ENCODE data around the gene TMEM156.
"Not testable (repeated sequence)": the region's sequence is repeated elsewhere in the genome, so short reads cannot be mapped to it uniquely, and the experiment has no call there.

TMEM156 gene

DNA sequence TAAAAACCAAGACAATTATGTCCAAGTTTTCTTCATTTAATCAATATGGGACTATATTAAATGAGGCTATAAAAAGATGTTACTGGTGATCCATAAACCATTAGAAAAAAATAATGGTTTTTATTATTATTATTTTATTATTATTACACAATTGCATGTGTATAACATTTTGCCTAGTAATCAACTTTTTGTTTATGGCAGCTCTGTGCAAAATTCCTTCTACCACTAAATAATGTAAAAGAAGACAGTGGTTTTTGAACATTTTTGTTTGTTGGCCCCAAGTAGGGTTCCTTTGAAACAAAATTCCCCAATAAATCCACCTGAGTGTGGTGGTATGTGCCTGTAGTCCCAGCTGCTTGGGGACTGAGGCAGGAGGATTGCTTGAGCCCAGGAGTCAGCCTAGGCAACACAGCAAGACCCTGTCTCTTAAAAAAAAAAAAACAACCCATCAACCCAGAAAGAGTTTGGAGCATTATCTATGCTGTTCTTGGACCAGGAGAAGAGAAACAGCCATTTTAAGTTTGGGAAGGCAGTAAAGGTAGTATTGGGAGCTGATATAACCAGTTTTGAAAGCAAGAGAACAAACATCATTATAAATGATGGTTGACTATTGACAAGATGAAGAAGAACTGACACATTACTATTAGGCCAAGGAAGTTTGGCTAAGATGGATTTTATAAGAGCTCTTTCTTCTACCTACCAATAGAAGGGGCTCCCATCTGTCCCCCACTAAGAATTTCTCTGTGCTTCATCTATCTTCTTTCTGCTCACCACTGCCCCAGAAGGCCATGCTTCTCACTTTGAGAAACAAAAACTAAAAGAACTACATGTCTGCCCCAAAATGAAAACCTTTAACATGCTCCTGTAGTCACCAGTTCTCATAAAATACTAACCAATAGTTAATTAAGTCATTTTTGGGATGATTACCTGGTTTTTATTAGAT, 2.2 kb downstream of the TMEM156 start:
- Histone ChIP-seq H3K4me3 (ENCODE audit: low read length) (no peak overlapping the region), H3K4me1 (ENCODE audit: control insufficient read depth, insufficient read depth, low read length) (no peaks in the 10 kb centered on the region), H3K27me3 (ENCODE audit: control insufficient read depth, insufficient read depth, low read length) (no peaks in the 10 kb centered on the region), H3K9me3 (ENCODE audit: control insufficient read depth, insufficient read depth, low read length) (no peaks in the 10 kb centered on the region), H3K36me3 (ENCODE audit: control insufficient read depth, insufficient read depth, low read length) (no peaks in the 10 kb centered on the region), H3K27ac (ENCODE audit: low read length) (no peak overlapping the region)
- no peak for DNase-seq (ENCODE audit: low read depth, low spot score)

DNA sequence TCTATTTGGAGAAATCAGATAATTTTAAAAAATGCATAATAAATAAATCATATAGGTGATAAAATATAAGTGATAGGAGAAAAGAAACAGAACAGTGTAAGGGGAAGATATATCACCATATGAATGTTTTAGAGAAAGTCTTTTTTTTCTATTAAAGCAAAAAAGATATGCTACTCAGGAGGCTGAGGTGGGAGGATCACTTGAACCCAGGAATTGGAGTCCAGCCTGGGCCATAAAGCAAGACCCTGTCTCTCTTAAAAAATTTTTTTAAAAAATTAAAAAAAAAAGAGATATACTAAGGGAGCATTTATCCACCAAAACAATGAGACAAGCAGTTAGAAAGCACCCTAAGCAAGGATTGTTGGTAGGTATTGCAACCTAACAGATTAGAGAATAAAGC, 6.1 kb downstream of the TMEM156 start:
- no peaks in the 10 kb centered on the region for H3K36me3 ChIP-seq (ENCODE audit: control insufficient read depth, insufficient read depth, low read length)
- no peaks in the 10 kb centered on the region for H3K9me3 ChIP-seq (ENCODE audit: control insufficient read depth, insufficient read depth, low read length)
- H3K27ac ChIP-seq (ENCODE audit: low read length) = no peak overlapping the region
- no peaks in the 10 kb centered on the region for H3K27me3 ChIP-seq (ENCODE audit: control insufficient read depth, insufficient read depth, low read length)
- no peak for DNase-seq (ENCODE audit: low read depth, low spot score)
- H3K4me1 ChIP-seq (ENCODE audit: control insufficient read depth, insufficient read depth, low read length) = no peaks in the 10 kb centered on the region
- no peak overlapping the region for H3K4me3 ChIP-seq (ENCODE audit: low read length)

DNA sequence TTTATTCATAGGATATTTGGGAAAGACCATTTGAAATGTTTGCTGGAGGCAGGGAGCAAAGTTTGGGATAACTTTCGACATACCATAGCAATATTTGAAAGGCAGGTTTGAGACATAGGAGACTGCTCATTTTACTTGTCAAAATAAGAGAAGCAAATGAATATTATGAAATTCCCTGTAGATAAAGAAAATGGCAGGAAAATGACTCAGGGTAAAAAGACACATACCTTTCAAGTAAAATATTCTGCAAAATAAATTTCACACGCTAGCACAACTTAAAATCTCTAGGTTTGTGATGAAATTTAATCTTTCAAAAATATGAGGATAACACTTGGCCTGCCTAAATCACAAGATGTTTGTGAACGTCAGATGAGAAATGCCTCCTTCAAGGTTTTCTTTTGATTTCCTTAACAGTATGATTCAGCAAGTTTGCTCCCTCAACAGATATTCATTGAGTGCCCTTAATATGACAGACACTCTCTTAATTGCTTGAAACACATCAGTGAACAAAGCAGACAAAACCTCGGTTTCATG, 6.6 kb downstream of the TMEM156 start:
- H3K9me3 ChIP-seq (ENCODE audit: control insufficient read depth, insufficient read depth, low read length) = no peaks in the 10 kb centered on the region
- no peak for DNase-seq (ENCODE audit: low read depth, low spot score)
- no peaks in the 10 kb centered on the region for H3K36me3 ChIP-seq (ENCODE audit: control insufficient read depth, insufficient read depth, low read length)
- H3K4me3 ChIP-seq (ENCODE audit: low read length) = no peak overlapping the region
- WGBS (ENCODE audit: insufficient coverage, insufficient read length) = no CpG with 5 or more reads among the region's 4 CpGs
- H3K4me1 ChIP-seq (ENCODE audit: control insufficient read depth, insufficient read depth, low read length) = no peaks in the 10 kb centered on the region
- no peaks in the 10 kb centered on the region for H3K27me3 ChIP-seq (ENCODE audit: control insufficient read depth, insufficient read depth, low read length)
- no peak overlapping the region for H3K27ac ChIP-seq (ENCODE audit: low read length)

DNA sequence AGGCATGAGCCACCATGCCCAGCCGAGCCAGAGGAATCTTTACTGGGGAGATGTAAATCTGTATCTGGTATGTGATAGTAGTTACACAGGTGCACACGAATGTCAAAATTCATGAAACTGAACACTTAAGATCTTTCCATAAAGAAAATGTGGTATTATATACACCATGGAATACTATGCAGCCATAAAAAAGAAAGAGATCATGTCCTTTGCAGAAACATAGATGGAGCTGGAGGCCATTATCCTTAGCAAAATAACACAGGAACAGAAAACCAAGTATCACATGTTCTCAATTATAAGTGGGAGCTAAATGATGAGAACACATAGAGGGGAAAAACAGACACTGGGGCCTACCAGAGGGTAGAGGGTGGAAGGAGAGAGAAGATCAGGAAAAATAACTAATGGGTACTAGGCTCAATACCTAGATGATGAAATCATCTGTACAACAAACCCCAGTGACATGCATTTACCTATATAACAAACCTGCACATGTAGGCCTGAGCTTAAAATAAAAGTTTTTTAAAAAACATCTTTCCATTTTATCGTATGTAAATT, 7.8 kb downstream of the TMEM156 start:
- 100% methylated on average over 1 of the region's 3 CpGs for WGBS (ENCODE audit: insufficient coverage, insufficient read length)
- DNase-seq (ENCODE audit: low read depth, low spot score) = no peak
- no peak overlapping the region for H3K4me3 ChIP-seq (ENCODE audit: low read length)
- H3K36me3 ChIP-seq (ENCODE audit: control insufficient read depth, insufficient read depth, low read length) = no peaks in the 10 kb centered on the region
- no peaks in the 10 kb centered on the region for H3K27me3 ChIP-seq (ENCODE audit: control insufficient read depth, insufficient read depth, low read length)
- H3K27ac ChIP-seq (ENCODE audit: low read length) = no peak overlapping the region
- H3K4me1 ChIP-seq (ENCODE audit: control insufficient read depth, insufficient read depth, low read length) = no peaks in the 10 kb centered on the region
- H3K9me3 ChIP-seq (ENCODE audit: control insufficient read depth, insufficient read depth, low read length) = no peaks in the 10 kb centered on the region

DNA sequence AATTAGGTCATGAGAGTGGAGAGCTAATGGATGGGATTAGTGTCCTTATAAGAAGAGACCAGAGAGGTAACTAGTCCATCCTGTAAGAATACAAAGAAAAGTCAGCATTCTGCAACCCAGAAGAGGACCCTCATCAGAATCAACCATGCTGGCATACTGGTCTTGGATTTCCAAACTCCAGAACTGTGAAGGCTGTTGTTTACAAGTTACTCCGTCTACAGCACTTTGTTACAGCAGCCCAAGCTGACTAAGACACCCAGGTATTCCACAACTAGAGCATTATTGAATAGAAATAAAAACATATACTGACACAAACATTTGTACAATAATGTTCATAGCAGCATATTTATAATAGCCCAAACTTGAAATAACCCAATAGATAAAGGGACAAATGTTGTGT, 9.2 kb downstream of the TMEM156 start:
- no peak for DNase-seq (ENCODE audit: low read depth, low spot score)
- Histone ChIP-seq H3K9me3 (ENCODE audit: control insufficient read depth, insufficient read depth, low read length) (no peaks in the 10 kb centered on the region), H3K27ac (ENCODE audit: low read length) (no peak overlapping the region)

DNA sequence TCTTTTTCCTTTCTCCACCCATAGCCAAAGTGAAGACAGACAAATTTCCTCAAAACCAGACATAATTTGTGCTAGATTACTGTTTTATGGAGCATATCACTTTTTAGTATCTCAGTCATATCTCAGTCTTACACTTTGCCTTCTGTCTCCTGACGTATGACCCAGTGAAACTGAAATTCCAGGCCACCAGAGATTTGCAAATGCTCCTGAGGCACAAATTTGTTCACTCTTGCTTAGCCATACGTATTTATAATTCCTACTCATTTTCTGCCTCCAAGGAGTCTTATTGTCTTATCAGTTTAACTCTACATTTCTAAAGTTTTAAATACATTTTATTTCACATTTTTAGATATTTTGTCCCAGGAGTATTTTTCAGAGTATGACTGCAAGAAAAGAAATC, 10.0 kb downstream of the TMEM156 start:
- Histone ChIP-seq H3K36me3 (ENCODE audit: control insufficient read depth, insufficient read depth, low read length) (no peaks in the 10 kb centered on the region), H3K27me3 (ENCODE audit: control insufficient read depth, insufficient read depth, low read length) (no peaks in the 10 kb centered on the region)
- no CpG with 5 or more reads among the region's 2 CpGs for WGBS (ENCODE audit: insufficient coverage, insufficient read length)

More for the DNA sequence above, 9.2 kb downstream of the TMEM156 start:
- no CpG with 5 or more reads among the region's 1 CpG for WGBS (ENCODE audit: insufficient coverage, insufficient read length)
- H3K27me3 ChIP-seq (ENCODE audit: control insufficient read depth, insufficient read depth, low read length) = no peaks in the 10 kb centered on the region
- H3K4me3 ChIP-seq (ENCODE audit: low read length) = no peak overlapping the region
- no peaks in the 10 kb centered on the region for H3K4me1 ChIP-seq (ENCODE audit: control insufficient read depth, insufficient read depth, low read length)
- H3K36me3 ChIP-seq (ENCODE audit: control insufficient read depth, insufficient read depth, low read length) = no peaks in the 10 kb centered on the region

DNA sequence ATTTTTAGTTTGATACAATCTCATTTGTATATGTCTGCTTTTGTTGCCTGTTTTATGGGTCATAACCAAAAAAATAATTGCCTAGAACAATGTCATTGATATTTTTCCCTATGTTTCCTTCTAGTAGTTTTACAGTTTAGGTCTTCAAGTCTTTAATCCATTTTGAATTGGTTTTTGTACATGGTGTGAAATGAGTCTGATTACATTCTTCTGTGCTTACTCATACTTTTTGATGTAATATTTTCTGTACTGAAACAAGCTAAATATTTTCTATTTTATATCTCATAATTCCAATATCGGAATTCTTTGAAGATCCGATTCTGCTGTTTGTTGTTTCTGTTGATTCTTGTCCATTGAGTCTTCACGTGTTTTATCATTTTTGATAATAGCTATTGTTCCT, 10.6 kb downstream of the TMEM156 start:
- Histone ChIP-seq H3K4me3 (ENCODE audit: low read length) (no peak overlapping the region), H3K27me3 (ENCODE audit: control insufficient read depth, insufficient read depth, low read length) (no peaks in the 10 kb centered on the region), H3K9me3 (ENCODE audit: control insufficient read depth, insufficient read depth, low read length) (no peaks in the 10 kb centered on the region), H3K36me3 (ENCODE audit: control insufficient read depth, insufficient read depth, low read length) (no peaks in the 10 kb centered on the region), H3K4me1 (ENCODE audit: control insufficient read depth, insufficient read depth, low read length) (no peaks in the 10 kb centered on the region), H3K27ac (ENCODE audit: low read length) (no peak overlapping the region)
- DNase-seq (ENCODE audit: low read depth, low spot score) = no peak
- no CpG with 5 or more reads among the region's 3 CpGs for WGBS (ENCODE audit: insufficient coverage, insufficient read length)

More for the DNA sequence above, 10.0 kb downstream of the TMEM156 start:
- Histone ChIP-seq H3K4me1 (ENCODE audit: control insufficient read depth, insufficient read depth, low read length) (no peaks in the 10 kb centered on the region), H3K9me3 (ENCODE audit: control insufficient read depth, insufficient read depth, low read length) (no peaks in the 10 kb centered on the region), H3K27ac (ENCODE audit: low read length) (no peak overlapping the region), H3K4me3 (ENCODE audit: low read length) (no peak overlapping the region)
- no peak for DNase-seq (ENCODE audit: low read depth, low spot score)

DNA sequence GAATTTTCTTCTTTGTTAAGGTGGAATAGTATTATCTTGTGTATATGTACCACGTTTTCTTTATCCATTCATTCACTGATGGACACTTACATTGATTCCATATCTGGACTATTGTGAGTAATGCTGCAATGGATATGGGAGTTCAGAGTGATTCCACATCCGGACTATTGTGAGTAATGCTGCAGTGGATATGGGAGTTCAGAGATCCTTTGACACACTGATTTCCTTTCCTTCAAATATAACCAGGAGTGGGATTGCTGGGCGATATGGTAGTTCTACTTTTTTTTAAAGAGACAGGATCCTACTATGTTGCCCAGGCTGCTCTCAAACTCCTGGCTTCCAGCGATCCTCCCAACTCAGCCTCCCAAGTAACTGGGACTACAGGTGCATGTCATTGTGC, 12.1 kb downstream of the TMEM156 start:
- H3K9me3 ChIP-seq (ENCODE audit: control insufficient read depth, insufficient read depth, low read length) = no peaks in the 10 kb centered on the region
- WGBS (ENCODE audit: insufficient coverage, insufficient read length) = no CpG with 5 or more reads among the region's 4 CpGs
- H3K36me3 ChIP-seq (ENCODE audit: control insufficient read depth, insufficient read depth, low read length) = no peaks in the 10 kb centered on the region
- H3K27ac ChIP-seq (ENCODE audit: low read length) = no peak overlapping the region
- no peak for DNase-seq (ENCODE audit: low read depth, low spot score)
- H3K4me3 ChIP-seq (ENCODE audit: low read length) = no peak overlapping the region
- H3K27me3 ChIP-seq (ENCODE audit: control insufficient read depth, insufficient read depth, low read length) = no peaks in the 10 kb centered on the region
- no peaks in the 10 kb centered on the region for H3K4me1 ChIP-seq (ENCODE audit: control insufficient read depth, insufficient read depth, low read length)

DNA sequence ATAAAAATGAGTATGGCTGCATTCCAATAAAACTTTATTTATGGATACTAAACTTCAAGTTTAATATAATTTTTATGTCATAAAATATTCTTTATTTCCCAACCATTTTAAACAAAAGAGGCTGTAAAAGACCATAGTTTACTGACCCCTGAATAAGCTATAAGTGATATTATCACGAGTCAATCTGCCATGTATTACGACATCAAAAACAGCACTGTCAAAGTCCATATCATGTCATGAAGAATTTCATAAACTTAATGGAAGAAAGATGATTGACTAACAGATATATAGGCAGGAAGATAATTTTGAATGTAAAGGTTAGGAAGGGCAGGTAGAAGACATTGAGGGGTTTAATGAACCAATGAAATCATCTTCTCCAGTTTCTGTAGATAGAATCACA, 18.2 kb downstream of the TMEM156 start:
- Histone ChIP-seq H3K27me3 (ENCODE audit: control insufficient read depth, insufficient read depth, low read length) (no peaks in the 10 kb centered on the region), H3K4me1 (ENCODE audit: control insufficient read depth, insufficient read depth, low read length) (no peaks in the 10 kb centered on the region), H3K9me3 (ENCODE audit: control insufficient read depth, insufficient read depth, low read length) (no peaks in the 10 kb centered on the region), H3K36me3 (ENCODE audit: control insufficient read depth, insufficient read depth, low read length) (no peaks in the 10 kb centered on the region), H3K4me3 (ENCODE audit: low read length) (no peak overlapping the region), H3K27ac (ENCODE audit: low read length) (no peak overlapping the region)
- no peak for DNase-seq (ENCODE audit: low read depth, low spot score)
- no CpG with 5 or more reads among the region's 2 CpGs for WGBS (ENCODE audit: insufficient coverage, insufficient read length)

DNA sequence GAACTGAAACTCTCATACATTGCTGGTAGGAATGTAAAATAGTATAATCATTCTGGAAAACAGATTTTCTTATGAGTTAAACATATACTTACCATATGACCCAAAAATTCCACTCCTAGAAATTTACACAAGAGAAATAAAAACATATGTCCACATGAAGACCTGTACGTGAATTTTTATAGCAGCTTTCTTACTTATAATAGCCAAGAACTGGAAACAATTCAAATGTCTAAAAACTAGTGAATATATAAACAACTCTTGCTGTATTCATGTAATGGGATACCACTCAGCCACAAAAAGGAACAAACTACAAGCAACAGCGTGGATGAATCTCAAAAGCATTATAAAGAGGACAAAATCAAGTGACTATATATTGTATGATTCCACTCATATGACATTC, 27.5 kb downstream of the TMEM156 start:
- no peak overlapping the region for H3K4me3 ChIP-seq (ENCODE audit: low read length)
- H3K4me1 ChIP-seq (ENCODE audit: control insufficient read depth, insufficient read depth, low read length) = no peaks in the 10 kb centered on the region
- no CpG with 5 or more reads among the region's 2 CpGs for WGBS (ENCODE audit: insufficient coverage, insufficient read length)
- no peak overlapping the region for H3K27ac ChIP-seq (ENCODE audit: low read length)
- DNase-seq (ENCODE audit: low read depth, low spot score) = no peak
- no peaks in the 10 kb centered on the region for H3K9me3 ChIP-seq (ENCODE audit: control insufficient read depth, insufficient read depth, low read length)
- no peaks in the 10 kb centered on the region for H3K36me3 ChIP-seq (ENCODE audit: control insufficient read depth, insufficient read depth, low read length)
- no peaks in the 10 kb centered on the region for H3K27me3 ChIP-seq (ENCODE audit: control insufficient read depth, insufficient read depth, low read length)

DNA sequence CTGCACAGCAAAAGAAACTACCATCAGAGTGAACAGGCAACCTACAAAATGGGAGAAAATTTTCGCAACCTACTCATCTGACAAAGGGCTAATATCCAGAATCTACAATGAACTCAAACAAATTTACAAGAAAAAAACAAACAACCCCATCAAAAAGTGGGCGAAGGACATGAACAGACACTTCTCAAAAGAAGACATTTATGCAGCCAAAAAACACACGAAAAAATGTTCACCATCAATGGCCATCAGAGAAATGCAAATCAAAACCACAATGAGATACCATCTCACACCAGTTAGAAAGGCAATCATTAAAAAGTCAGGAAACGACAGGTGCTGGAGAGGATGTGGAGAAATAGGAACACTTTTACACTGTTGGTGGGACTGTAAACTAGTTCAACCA, 30.2 kb downstream of the TMEM156 start:
- not testable (repeated sequence) for H3K4me3 ChIP-seq (ENCODE audit: low read length); H3K36me3 ChIP-seq (ENCODE audit: control insufficient read depth, insufficient read depth, low read length); H3K9me3 ChIP-seq (ENCODE audit: control insufficient read depth, insufficient read depth, low read length); H3K27ac ChIP-seq (ENCODE audit: low read length); H3K27me3 ChIP-seq (ENCODE audit: control insufficient read depth, insufficient read depth, low read length); H3K4me1 ChIP-seq (ENCODE audit: control insufficient read depth, insufficient read depth, low read length); DNase-seq (ENCODE audit: low read depth, low spot score)
- no CpG with 5 or more reads among the region's 4 CpGs for WGBS (ENCODE audit: insufficient coverage, insufficient read length)

Measured in iPS DF 6.9 (cell line).